Neural progenitor cell (in vitro differentiated cells): Measurements from ENCODE around the gene TRAK2. TPM values are rescaled to one million over a fixed set of nuclear protein-coding genes. Genes with fewer than 3 reads are reported as not detected.
A peak's percentile ranks its signal among the peaks of the same experiment; 100 is the strongest.

Source experiments
- DNase-seq: peaks from one replicate; pipeline ENCODE4 v3.0.0-alpha.2; 2016; ENCODE audit warnings: low spot score
- H2AFZ ChIP-seq: fragments of 200-600 bp; sonication (generic); replicated peaks from 2 replicates; pipeline ENCODE4 v1.6.1; 2016; ENCODE audit warnings: antibody characterized with exemption
- H3F3A ChIP-seq: fragments of 200-600 bp; sonication (generic); 2 replicates; pipeline ENCODE4 v1.6.1; 2016; ENCODE audit warnings: antibody characterized with exemption, low read depth
- H3K27ac ChIP-seq: fragments of 200-600 bp; sonication (generic); 2 replicates; pipeline ENCODE4 v1.5.1; 2016; ENCODE audit warnings: mild to moderate bottlenecking
- H3K27me3 ChIP-seq: fragments of 200-600 bp; sonication (generic); 2 replicates; pipeline ENCODE4 v1.6.1; 2016; ENCODE audit warnings: mild to moderate bottlenecking, moderate library complexity
- H3K36me3 ChIP-seq: fragments of 200-600 bp; sonication (generic); 2 replicates; pipeline ENCODE4 v1.5.1; 2016
- H3K4me1 ChIP-seq: fragments of 200-600 bp; sonication (generic); 2 replicates; pipeline ENCODE4 v1.6.1; 2016; ENCODE audit warnings: mixed run types
- H3K4me2 ChIP-seq: fragments of 200-600 bp; sonication (generic); 2 replicates; pipeline ENCODE4 v1.6.1; 2016
- H3K4me3 ChIP-seq: fragments of 200-600 bp; sonication (generic); 2 replicates; pipeline ENCODE4 v1.5.1; 2016
- H3K79me2 ChIP-seq: fragments of 200-600 bp; sonication (generic); 2 replicates; pipeline ENCODE4 v1.6.1; 2016; ENCODE audit warnings: low read depth
- H3K9ac ChIP-seq: fragments of 200-600 bp; sonication (generic); 2 replicates; pipeline ENCODE4 v1.6.1; 2016
- H3K9me3 ChIP-seq: fragments of 200-600 bp; sonication (generic); 2 replicates; pipeline ENCODE4 v1.5.1; 2016; ENCODE audit warnings: low read depth
- H4K20me1 ChIP-seq: fragments of 200-600 bp; sonication (generic); 2 replicates; pipeline ENCODE4 v1.6.1; 2016; ENCODE audit warnings: low read depth
- H3K27ac Mint-ChIP-seq: 3 replicates; pipeline ENCODE4 v1.8.0; 2021; ENCODE audit warnings: mixed read lengths
- H3K27me3 Mint-ChIP-seq: 2 replicates; pipeline ENCODE4 v1.8.0; 2022; ENCODE audit warnings: low read depth, mild to moderate bottlenecking, inconsistent platforms, moderate library complexity, mixed read lengths; ENCODE audit not compliant: insufficient read depth
- H3K36me3 Mint-ChIP-seq: 3 replicates; pipeline ENCODE4 v1.8.0; 2021; ENCODE audit warnings: mixed read lengths
- H3K4me1 Mint-ChIP-seq: 3 replicates; pipeline ENCODE4 v1.8.0; 2021; ENCODE audit warnings: mixed read lengths
- H3K4me3 Mint-ChIP-seq: 3 replicates; pipeline ENCODE4 v1.8.0; 2021; ENCODE audit warnings: mild to moderate bottlenecking, moderate library complexity, mixed read lengths
- H3K9me3 Mint-ChIP-seq: 3 replicates; pipeline ENCODE4 v1.8.0; 2020; ENCODE audit warnings: mixed read lengths
- CTCF ChIP-seq: fragments of 200-600 bp; sonication (generic); IDR thresholded peaks from 2 replicates; pipeline ENCODE4 v1.5.1; 2017; ENCODE audit warnings: antibody characterized with exemption, mild to moderate bottlenecking
- EZH2 ChIP-seq: fragments of 200-600 bp; sonication (generic); IDR thresholded peaks from 2 replicates; pipeline ENCODE4 v1.6.1; 2017; ENCODE audit warnings: antibody characterized with exemption, mild to moderate bottlenecking, moderate library complexity
- EZH2phosphoT487 ChIP-seq: fragments of 200-600 bp; sonication (generic); IDR thresholded peaks from 2 replicates; pipeline ENCODE4 v1.6.1; 2017; ENCODE audit warnings: antibody characterized with exemption
- total RNA-seq: library from RNA; depleted of rRNA; stranded (reverse); fragments of >200 nt; gene quantifications from 2 replicates; pipeline ENCODE4 v1.2.3, GENCODE V29; 2015; ENCODE audit warnings: low replicate concordance

TRAK2 gene
- total RNA-seq, 1 donor from 2014 or later = 7.1 TPM

GRCh38 chr2:201406077-201406662 is 45.1 kb downstream of the TRAK2 start:
- no peak overlapping the region for H3K4me3 Mint-ChIP-seq
- no peaks in the 10 kb centered on the region for H4K20me1 ChIP-seq
- no peak overlapping the region for H3K4me2 ChIP-seq

GRCh38 chr2:201404699-201405280 is 46.5 kb downstream of the TRAK2 start:
- no peak for DNase-seq
- H3K9me3 ChIP-seq = no peaks in the 10 kb centered on the region
- no peaks in the 10 kb centered on the region for H3K36me3 ChIP-seq
- H3K36me3 Mint-ChIP-seq = no peaks in the 10 kb centered on the region
- no peaks in the 10 kb centered on the region for H4K20me1 ChIP-seq
- no peaks in the 10 kb centered on the region for H3K27me3 ChIP-seq
- no peak overlapping the region for H3K9ac ChIP-seq
- no peak overlapping the region for H3K4me2 ChIP-seq
- TF ChIP-seq EZH2phosphoT487 (no peak), CTCF (no peak), EZH2 (no peak)
- H3K9me3 Mint-ChIP-seq = no peaks in the 10 kb centered on the region
- H3K4me1 Mint-ChIP-seq = peaks cover 4% of the 10 kb centered on the region
- H3K79me2 ChIP-seq = no peaks in the 10 kb centered on the region
- H3K4me3 Mint-ChIP-seq = no peak overlapping the region
- H3K27me3 Mint-ChIP-seq = no peaks in the 10 kb centered on the region
- H3K27ac ChIP-seq = no peak overlapping the region
- H3K4me3 ChIP-seq = no peak overlapping the region
- no peak overlapping the region for H2AFZ ChIP-seq
- H3K27ac Mint-ChIP-seq = no peak overlapping the region
- H3F3A ChIP-seq = no peaks in the 10 kb centered on the region
- peaks cover 12% of the 10 kb centered on the region for H3K4me1 ChIP-seq

More at GRCh38 chr2:201406077-201406662, 45.1 kb downstream of the TRAK2 start:
- Mint-ChIP-seq H3K9me3 (no peaks in the 10 kb centered on the region), H3K4me1 (peaks cover 4% of the 10 kb centered on the region), H3K27me3 (no peaks in the 10 kb centered on the region), H3K27ac (no peak overlapping the region), H3K36me3 (no peaks in the 10 kb centered on the region)
- Histone ChIP-seq H3K9ac (no peak overlapping the region), H2AFZ (no peak overlapping the region), H3K9me3 (no peaks in the 10 kb centered on the region), H3K27ac (no peak overlapping the region), H3K4me1 (peaks cover 12% of the 10 kb centered on the region), H3F3A (no peaks in the 10 kb centered on the region), H3K36me3 (no peaks in the 10 kb centered on the region), H3K79me2 (no peaks in the 10 kb centered on the region), H3K27me3 (no peaks in the 10 kb centered on the region), H3K4me3 (no peak overlapping the region)
- no peak for DNase-seq
- TF ChIP-seq EZH2phosphoT487 = no peak

GRCh38 chr2:201403880-201404279 is 47.4 kb downstream of the TRAK2 start:
- peak; percentile 20 for DNase-seq
- Mint-ChIP-seq H3K36me3 (no peaks in the 10 kb centered on the region), H3K4me3 (no peak overlapping the region), H3K9me3 (no peaks in the 10 kb centered on the region), H3K27ac (no peak overlapping the region), H3K27me3 (no peaks in the 10 kb centered on the region), H3K4me1 (peaks cover 4% of the 10 kb centered on the region)
- H3K9me3 ChIP-seq = no peaks in the 10 kb centered on the region
- peaks cover 12% of the 10 kb centered on the region for H3K4me1 ChIP-seq
- TF ChIP-seq CTCF = no peak
- no peak for TF ChIP-seq EZH2phosphoT487
- no peak for TF ChIP-seq EZH2
- no peaks in the 10 kb centered on the region for H3K27me3 ChIP-seq
- no peaks in the 10 kb centered on the region for H4K20me1 ChIP-seq
- H3K79me2 ChIP-seq = no peaks in the 10 kb centered on the region
- no peaks in the 10 kb centered on the region for H3K36me3 ChIP-seq
- H3F3A ChIP-seq = no peaks in the 10 kb centered on the region
- H3K4me3 ChIP-seq = no peak overlapping the region
- no peak overlapping the region for H2AFZ ChIP-seq
- no peak overlapping the region for H3K4me2 ChIP-seq
- no peak overlapping the region for H3K27ac ChIP-seq
- no peak overlapping the region for H3K9ac ChIP-seq
